NCI-H2227 (cell line): Measurements from ENCODE around the gene SLC43A2.
"Not testable (repeated sequence)": the region's sequence is repeated elsewhere in the genome, so short reads cannot be mapped to it uniquely, and the experiment has no call there.

Experiments
- DNase-seq: peaks from one replicate; lab custom pipeline; 2025; ENCODE audit not compliant: unreplicated experiment; lab: John Stamatoyannopoulos, UW

Gene SLC43A2

GRCh38 chr17:1542316-1542715, 86.3 kb downstream of the SLC43A2 start:
- DNase-seq: peak; percentile 61

- DNase-seq: no peak
These were observed 87.2 kb downstream of the SLC43A2 start for GRCh38 chr17:1541367-1541904.

- DNase-seq: no peak
These were observed 88.8 kb downstream of the SLC43A2 start for GRCh38 chr17:1539811-1540210.

- DNase-seq: no peak
These were observed 92.9 kb downstream of the SLC43A2 start for GRCh38 chr17:1535737-1536136.

GRCh38 chr17:1533661-1534325, 94.8 kb downstream of the SLC43A2 start:
- DNase-seq: no peak

GRCh38 chr17:1532836-1533602, 95.6 kb downstream of the SLC43A2 start:
- no peak for DNase-seq

- DNase-seq: no peak
These were observed 98.8 kb downstream of the SLC43A2 start for GRCh38 chr17:1529863-1530262.

GRCh38 chr17:1526876-1527275, 101.8 kb downstream of the SLC43A2 start:
- DNase-seq: not testable (repeated sequence)

GRCh38 chr17:1522626-1523025, 106.0 kb downstream of the SLC43A2 start:
- no peak for DNase-seq

- no peak for DNase-seq
These were observed 107.5 kb downstream of the SLC43A2 start for GRCh38 chr17:1521086-1521640.

- no peak for DNase-seq
These were observed 109.0 kb downstream of the SLC43A2 start for GRCh38 chr17:1519678-1520077.
